CD1c-positive myeloid dendritic cell (primary cell): Measurements from ENCODE around the gene JAKMIP1.

Experiments
- DNase-seq: peaks from one replicate; pipeline ENCODE4 v3.0.0-alpha.2; 2016; ENCODE audit errors: extremely low spot score

The JAKMIP1 gene

GRCh38 chr4:5992171-5992827 lies 208.1 kb downstream of the JAKMIP1 start:
- no peak for DNase-seq

- DNase-seq, result no peak
Measured at GRCh38 chr4:5991405-5991804, 208.9 kb downstream of the JAKMIP1 start.

- no peak for DNase-seq
Measured at GRCh38 chr4:5990446-5991160, 209.7 kb downstream of the JAKMIP1 start.

GRCh38 chr4:5989236-5990225 lies 210.8 kb downstream of the JAKMIP1 start:
- no peak for DNase-seq

GRCh38 chr4:5988086-5988845 lies 212.1 kb downstream of the JAKMIP1 start:
- DNase-seq, result no peak

- no peak for DNase-seq
Measured at GRCh38 chr4:5984843-5985242, 215.5 kb downstream of the JAKMIP1 start.

GRCh38 chr4:5982156-5982973 lies 218.0 kb downstream of the JAKMIP1 start:
- no peak for DNase-seq

GRCh38 chr4:5980436-5981155 lies 219.8 kb downstream of the JAKMIP1 start:
- no peak for DNase-seq

- no peak for DNase-seq
Measured at GRCh38 chr4:5979981-5980380, 220.4 kb downstream of the JAKMIP1 start.

GRCh38 chr4:5976921-5977320 lies 223.4 kb downstream of the JAKMIP1 start:
- DNase-seq, result no peak

- DNase-seq, result no peak
Measured at GRCh38 chr4:5976431-5976830, 223.9 kb downstream of the JAKMIP1 start.
